D721Med (cell line): ENCODE data around the gene CDK13.

Experiments used
- DNase-seq: peaks from one replicate; pipeline ENCODE4 v3.0.0; 2011; ENCODE audit warnings: low spot score; ENCODE audit not compliant: insufficient read length
- FAIRE-seq: peaks from 2 replicates; lab custom pipeline; 2011; peaks lifted over from hg19 to GRCh38; lab: Jason Lieb, UNC
- TF ChIP-seq, protein P1 (sequence below): IDR thresholded peaks from 2 replicates; pipeline ENCODE4 v1.5.1; 2012; ENCODE audit warnings: mild to moderate bottlenecking, control low read depth; ENCODE audit not compliant: insufficient read depth; ENCODE audit errors: missing control alignments

The CDK13 gene

DNA sequence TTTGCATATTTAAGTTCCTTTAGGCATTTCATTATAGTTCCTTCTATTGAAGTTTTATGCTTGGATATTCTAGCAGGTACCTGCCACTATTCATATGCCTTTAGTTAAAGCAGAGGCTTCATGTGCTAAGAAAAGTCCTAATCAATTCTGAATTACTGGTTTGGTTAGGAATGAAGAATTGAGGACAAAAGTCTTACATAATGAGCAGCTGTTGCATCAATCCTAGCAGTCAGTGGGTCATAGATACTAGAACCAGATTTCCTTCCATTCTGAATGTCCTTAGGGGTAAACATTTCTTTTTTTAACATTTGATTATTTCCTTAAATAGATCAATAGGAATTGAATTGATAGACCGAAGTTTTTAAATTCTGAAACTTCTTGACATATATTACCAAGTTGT, 59.2 kb downstream of the CDK13 start:
- no peak for FAIRE-seq

DNA sequence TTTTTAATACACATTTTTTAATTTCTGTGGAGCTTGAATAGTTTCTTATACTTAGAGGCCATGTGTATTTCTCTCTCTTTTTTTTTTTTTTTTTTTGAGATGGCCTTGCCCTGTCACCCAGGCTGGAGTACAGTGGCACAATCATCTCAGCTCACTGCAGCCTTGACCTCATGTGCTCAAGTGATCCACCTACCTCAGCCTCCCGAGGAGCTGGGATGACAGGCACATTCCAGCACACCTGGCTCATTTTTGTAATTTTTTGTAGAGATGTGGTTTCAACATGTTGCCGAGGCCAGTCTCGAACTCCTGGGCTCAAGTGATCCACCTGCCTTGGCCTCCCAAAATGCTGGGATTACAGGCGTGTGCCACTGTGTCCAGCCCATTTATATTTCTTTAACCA, 64.3 kb downstream of the CDK13 start:
- FAIRE-seq (no peak), DNase-seq (no peak)
- TF ChIP-seq, protein P1, sequence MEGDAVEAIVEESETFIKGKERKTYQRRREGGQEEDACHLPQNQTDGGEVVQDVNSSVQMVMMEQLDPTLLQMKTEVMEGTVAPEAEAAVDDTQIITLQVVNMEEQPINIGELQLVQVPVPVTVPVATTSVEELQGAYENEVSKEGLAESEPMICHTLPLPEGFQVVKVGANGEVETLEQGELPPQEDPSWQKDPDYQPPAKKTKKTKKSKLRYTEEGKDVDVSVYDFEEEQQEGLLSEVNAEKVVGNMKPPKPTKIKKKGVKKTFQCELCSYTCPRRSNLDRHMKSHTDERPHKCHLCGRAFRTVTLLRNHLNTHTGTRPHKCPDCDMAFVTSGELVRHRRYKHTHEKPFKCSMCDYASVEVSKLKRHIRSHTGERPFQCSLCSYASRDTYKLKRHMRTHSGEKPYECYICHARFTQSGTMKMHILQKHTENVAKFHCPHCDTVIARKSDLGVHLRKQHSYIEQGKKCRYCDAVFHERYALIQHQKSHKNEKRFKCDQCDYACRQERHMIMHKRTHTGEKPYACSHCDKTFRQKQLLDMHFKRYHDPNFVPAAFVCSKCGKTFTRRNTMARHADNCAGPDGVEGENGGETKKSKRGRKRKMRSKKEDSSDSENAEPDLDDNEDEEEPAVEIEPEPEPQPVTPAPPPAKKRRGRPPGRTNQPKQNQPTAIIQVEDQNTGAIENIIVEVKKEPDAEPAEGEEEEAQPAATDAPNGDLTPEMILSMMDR: no peak

More for the DNA sequence above, 59.2 kb downstream of the CDK13 start:
- TF ChIP-seq, protein P1: no peak
- no peak for DNase-seq

DNA sequence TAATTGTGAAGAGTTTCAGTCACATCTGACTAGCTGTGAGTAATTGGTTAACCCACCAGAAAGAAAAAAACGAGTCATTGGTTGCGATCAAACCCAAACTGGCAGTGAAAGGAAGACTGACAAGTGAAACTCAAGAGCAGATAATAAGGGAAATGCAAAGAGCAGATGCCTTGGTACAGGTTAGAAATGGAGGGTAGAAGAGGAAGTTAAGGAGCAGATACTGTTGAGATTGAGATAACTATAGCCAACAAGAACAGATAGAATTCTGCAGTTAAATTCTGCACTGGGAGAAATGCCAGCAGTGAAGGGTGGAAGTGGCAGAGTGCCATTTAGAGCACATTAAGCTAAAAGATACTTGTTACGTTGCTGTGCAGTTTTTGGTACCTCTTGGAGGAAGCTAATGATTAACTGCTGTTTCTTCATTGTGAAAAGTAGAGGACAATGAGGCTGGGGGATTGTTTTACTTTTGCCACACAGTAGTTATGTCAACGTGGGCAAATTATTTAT, 65.8 kb downstream of the CDK13 start:
- TF ChIP-seq, protein P1: no peak
- DNase-seq: no peak
- FAIRE-seq: no peak

DNA sequence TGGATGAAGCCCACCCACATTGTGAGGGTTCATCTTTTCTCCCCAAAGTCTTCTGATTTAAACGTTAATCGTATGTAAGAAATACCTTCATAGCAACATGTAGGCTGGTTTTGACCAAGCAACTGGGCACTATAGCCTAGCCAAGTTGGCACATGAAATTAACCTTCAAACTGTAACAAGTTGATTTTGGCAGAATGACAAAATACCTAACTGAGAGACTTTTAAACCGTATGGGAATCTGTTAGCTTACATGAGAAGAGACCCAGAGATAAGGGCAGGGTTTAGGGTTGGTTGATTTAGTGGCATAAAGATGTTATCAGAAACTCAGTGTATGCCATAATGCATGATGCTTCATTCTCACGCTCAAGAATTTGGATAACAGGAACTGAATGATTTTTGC, 69.5 kb downstream of the CDK13 start:
- DNase-seq (no peak), FAIRE-seq (no peak)
- TF ChIP-seq, protein P1: no peak

DNA sequence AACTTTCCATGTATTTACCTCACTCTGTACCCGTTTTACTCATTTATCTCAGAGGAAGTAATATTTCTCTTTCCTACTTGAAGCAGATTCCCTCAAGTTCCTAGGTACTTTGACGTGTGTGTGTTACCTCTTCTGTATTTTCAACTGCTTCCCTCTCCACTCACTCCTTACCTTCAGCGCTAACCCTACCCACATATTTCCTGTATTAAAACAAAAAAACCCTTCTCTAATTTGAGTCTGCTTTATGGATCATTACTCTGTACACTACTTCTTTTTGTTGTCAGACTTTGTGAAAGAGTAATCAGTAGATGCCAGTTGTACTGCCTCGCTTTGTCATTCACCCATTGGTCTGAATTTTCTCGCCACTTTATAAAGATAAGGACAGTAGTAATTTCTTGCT, 74.0 kb downstream of the CDK13 start:
- TF ChIP-seq, protein P1: no peak
- DNase-seq: no peak
- no peak for FAIRE-seq

DNA sequence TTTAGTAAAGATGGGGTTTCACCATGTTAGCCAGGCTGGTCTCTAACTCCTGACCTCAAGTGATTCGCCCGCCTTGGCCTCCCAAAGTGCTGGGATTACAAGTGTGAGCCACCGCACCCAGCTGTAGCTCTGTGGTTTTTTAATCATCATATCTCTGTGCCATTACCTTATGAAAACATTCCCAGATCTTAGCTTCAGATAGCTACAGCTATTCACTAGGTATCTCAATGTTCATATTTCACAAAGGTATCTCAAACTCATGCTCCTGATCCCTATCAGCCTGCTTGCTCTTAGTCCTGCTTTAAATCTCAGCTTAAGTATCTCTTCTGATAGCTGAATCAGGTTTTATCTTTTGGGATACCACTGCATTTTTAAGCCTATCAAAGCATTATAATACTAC, 74.8 kb downstream of the CDK13 start:
- no peak for DNase-seq
- TF ChIP-seq, protein P1: no peak
- no peak for FAIRE-seq

DNA sequence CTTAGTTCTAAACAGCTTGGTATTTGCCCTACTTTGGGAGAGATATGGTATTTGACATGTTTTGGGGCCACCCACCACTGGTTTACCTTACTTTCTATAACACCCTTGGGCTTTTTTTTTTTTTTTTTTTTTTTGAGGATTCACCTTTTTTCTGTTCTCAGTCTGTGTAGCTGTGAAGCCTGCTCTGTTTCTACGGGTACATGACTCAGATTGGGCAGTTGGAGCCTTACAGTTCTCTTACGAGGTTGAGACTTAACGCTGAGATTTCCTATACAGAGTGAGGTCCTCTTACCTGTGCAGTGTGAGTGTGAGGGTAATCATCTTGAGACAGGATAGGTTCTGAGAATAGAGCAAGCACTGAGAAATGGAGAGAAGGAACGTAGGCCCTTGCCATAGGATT, 77.5 kb downstream of the CDK13 start:
- TF ChIP-seq, protein P1: no peak
- FAIRE-seq (no peak), DNase-seq (no peak)
